ENCODE measurements around the gene ALG12.

The ALG12 gene

GRCh38 chr22:49884503-49885260, 33.6 kb downstream of the ALG12 start:
- no peak for DNase-seq (ENCODE audit: low read depth)
- TF ChIP-seq POLR2A (IDR thresholded peaks at IDR 0.05; ENCODE audit: extremely low read depth, insufficient read length) = no peak
- no peak for TF ChIP-seq MYC (IDR thresholded peaks at IDR 0.05; ENCODE audit: low read depth, low read length)

DNA sequence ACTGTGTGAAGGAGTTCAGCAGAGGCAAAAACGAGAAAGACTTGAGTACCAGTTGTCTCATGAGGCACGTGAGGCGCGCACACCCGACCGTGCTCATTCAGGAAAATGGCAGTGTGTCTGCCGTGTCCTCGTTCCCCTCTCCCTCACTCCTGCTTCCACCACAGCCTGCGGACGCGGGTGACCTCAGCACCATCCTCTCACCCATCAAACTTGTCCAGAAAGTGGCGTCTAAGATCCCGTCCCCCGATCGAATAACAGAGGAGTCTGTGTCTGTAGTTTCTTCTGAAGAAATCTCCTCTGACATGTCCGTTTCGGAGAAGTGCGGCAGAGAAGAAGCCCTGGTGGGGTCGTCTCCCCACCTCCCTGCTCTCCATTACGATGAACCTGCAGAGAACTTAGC, 34.2 kb downstream of the ALG12 start:
- H3K4me3 ChIP-seq (ENCODE audit: low read depth, low read length) = no peak overlapping the region
- TF ChIP-seq, protein P1, sequence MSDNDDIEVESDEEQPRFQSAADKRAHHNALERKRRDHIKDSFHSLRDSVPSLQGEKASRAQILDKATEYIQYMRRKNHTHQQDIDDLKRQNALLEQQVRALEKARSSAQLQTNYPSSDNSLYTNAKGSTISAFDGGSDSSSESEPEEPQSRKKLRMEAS (IDR thresholded peaks at IDR 0.05; ENCODE audit: low read depth, low read length) = no peak
- TF ChIP-seq POLR2A (IDR thresholded peaks at IDR 0.05; ENCODE audit: extremely low read depth, insufficient read length) (no peak), CTCF (IDR thresholded peaks at IDR 0.05; ENCODE audit: low read depth, low read length) (no peak), MYC (IDR thresholded peaks at IDR 0.05; ENCODE audit: low read depth, low read length) (no peak)
- no peak for DNase-seq (ENCODE audit: low read depth)

More at GRCh38 chr22:49884503-49885260, 33.6 kb downstream of the ALG12 start:
- no peak overlapping the region for H3K4me3 ChIP-seq (ENCODE audit: low read depth, low read length)

- H3K4me3 ChIP-seq (ENCODE audit: low read depth, low read length) = no peak overlapping the region
- TF ChIP-seq MYC (IDR thresholded peaks at IDR 0.05; ENCODE audit: low read depth, low read length) = no peak
- TF ChIP-seq CTCF (IDR thresholded peaks at IDR 0.05; ENCODE audit: low read depth, low read length) = no peak
- TF ChIP-seq POLR2A (IDR thresholded peaks at IDR 0.05; ENCODE audit: extremely low read depth, insufficient read length) = no peak
- TF ChIP-seq, protein P1 (IDR thresholded peaks at IDR 0.05; ENCODE audit: low read depth, low read length) = no peak
- no peak for DNase-seq (ENCODE audit: low read depth)
Observed at GRCh38 chr22:49883294-49883640, 35.0 kb downstream of the ALG12 start.

GRCh38 chr22:49882519-49883293, 35.5 kb downstream of the ALG12 start:
- H3K4me3 ChIP-seq (ENCODE audit: low read depth, low read length) = no peak overlapping the region
- TF ChIP-seq CTCF (IDR thresholded peaks at IDR 0.05; ENCODE audit: low read depth, low read length) (no peak), POLR2A (IDR thresholded peaks at IDR 0.05; ENCODE audit: extremely low read depth, insufficient read length) (no peak)
- TF ChIP-seq, protein P1 (IDR thresholded peaks at IDR 0.05; ENCODE audit: low read depth, low read length) = no peak
- DNase-seq (ENCODE audit: low read depth) = no peak

- no peak for DNase-seq (ENCODE audit: low read depth)
- no peak overlapping the region for H3K4me3 ChIP-seq (ENCODE audit: low read depth, low read length)
- no peak for TF ChIP-seq POLR2A (IDR thresholded peaks at IDR 0.05; ENCODE audit: extremely low read depth, insufficient read length)
- no peak for TF ChIP-seq CTCF (IDR thresholded peaks at IDR 0.05; ENCODE audit: low read depth, low read length)
- TF ChIP-seq MYC (IDR thresholded peaks at IDR 0.05; ENCODE audit: low read depth, low read length) = no peak
- TF ChIP-seq, protein P1 (IDR thresholded peaks at IDR 0.05; ENCODE audit: low read depth, low read length) = no peak
Observed at GRCh38 chr22:49881856-49882255, 36.4 kb downstream of the ALG12 start.

- peak; percentile 53 for DNase-seq (ENCODE audit: low read depth)
- H3K4me3 ChIP-seq (ENCODE audit: low read depth, low read length) = no peak overlapping the region
- TF ChIP-seq POLR2A (IDR thresholded peaks at IDR 0.05; ENCODE audit: extremely low read depth, insufficient read length) (no peak), MYC (IDR thresholded peaks at IDR 0.05; ENCODE audit: low read depth, low read length) (no peak), CTCF (IDR thresholded peaks at IDR 0.05; ENCODE audit: low read depth, low read length) (no peak)
- TF ChIP-seq, protein P1 (IDR thresholded peaks at IDR 0.05; ENCODE audit: low read depth, low read length) = no peak
Observed at GRCh38 chr22:49880281-49880680, 38.0 kb downstream of the ALG12 start.

All from NB4 (cell line).